ENCODE measurements around the gene RHOBTB3.

- TF ChIP-seq CTCF (IDR thresholded peaks at IDR 0.05) (no peak), POLR2A (IDR thresholded peaks at IDR 0.05) (no peak)
Measured at GRCh38 chr5:95806687-95807086, 75.6 kb downstream of the RHOBTB3 start.
